ENCODE results near the gene TNPO1.
"Not testable (repeated sequence)": the region's sequence is repeated elsewhere in the genome, so short reads cannot be mapped to it uniquely, and the experiment has no call there.

Gene TNPO1

GRCh38 chr5:72816284-72817075 is at the start of gene TNPO1:
Gene TNPO1 (plus strand): TSS chr5:72816661. CDS start chr5:72816738, 77 bp downstream.
- peak; percentile 86 for DNase-seq (ENCODE audit: low spot score)

GRCh38 chr5:72767289-72768010 is 49.0 kb upstream of the TNPO1 start:
- no peak for DNase-seq (ENCODE audit: low spot score)

DNA sequence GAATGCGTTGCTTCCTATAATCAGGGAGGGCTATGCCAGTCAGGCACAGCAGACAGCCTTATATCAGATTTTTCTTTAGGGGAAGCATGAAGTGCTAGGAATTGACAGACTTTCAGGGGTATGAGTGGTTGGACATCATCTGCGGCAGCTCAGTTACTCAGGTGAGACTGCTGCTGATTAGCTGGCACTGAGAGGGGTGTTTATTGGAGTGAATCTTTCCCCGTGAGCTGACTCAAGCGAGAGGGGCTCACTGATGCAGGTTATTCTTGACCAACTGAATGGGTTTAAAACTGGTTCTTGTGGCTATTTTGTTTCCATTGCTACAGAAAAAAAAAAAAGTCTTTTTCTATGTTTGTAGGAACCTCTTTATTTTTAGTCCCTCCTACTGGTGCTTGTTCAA is 46.2 kb upstream of the TNPO1 start:
- no peak for DNase-seq (ENCODE audit: low spot score)

DNA sequence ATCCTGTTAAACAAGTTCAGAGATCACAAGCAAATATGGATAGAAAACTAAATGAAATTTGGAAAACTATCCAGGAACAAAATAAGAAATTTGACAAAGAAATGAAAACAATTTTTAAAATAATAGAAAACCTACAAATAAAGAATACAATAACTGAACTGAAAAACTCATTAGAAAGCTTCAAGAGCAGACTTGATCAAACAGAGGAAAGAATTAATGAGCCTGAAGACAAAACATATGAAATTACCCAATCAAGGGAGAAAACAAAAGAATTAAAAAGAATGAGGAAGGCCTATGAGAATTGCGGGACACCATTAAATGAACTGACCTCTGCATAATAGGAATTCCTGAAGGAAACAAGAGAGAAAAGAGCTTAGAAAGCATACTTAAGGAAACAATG is 39.8 kb upstream of the TNPO1 start:
- DNase-seq (ENCODE audit: low spot score) = no peak

DNA sequence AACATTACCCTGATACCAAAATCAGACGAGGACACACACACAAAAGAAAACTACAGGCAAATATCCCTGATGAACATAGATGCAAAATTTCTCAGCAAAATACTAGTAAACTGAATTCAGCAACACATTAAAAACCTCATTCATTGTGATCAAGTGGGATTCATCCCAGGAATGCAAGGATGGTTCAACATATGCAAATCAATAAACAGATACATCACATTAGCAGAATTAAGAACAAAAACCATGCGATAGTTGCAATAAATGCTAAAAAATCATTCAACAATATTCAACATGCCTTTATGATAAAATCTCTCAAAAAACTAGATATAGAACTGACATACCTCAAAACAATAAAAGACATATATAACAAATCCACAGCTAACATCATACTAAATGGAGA is 36.9 kb upstream of the TNPO1 start:
- DNase-seq (ENCODE audit: low spot score) = no peak

GRCh38 chr5:72783354-72783753 is 33.1 kb upstream of the TNPO1 start:
- no peak for DNase-seq (ENCODE audit: low spot score)

DNA sequence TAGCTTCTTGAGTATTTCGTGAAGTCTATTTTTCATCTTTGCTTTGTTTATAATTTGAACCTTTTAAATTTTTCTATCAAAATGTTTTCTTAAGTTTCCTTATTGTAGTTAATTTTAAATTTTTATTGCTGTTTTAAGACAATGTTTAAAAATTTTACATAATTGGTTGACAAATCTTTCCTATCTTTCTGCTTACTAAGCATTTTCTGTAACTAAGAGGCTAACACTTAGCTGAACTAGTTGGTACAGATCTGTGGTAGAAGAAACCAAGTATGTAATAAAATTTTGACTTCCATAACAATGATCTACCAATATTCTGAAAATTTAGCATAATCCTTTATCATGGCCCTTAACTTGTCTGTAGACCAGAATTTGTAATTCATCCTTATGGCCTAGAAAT is 32.3 kb upstream of the TNPO1 start:
- no peak for DNase-seq (ENCODE audit: low spot score)

DNA sequence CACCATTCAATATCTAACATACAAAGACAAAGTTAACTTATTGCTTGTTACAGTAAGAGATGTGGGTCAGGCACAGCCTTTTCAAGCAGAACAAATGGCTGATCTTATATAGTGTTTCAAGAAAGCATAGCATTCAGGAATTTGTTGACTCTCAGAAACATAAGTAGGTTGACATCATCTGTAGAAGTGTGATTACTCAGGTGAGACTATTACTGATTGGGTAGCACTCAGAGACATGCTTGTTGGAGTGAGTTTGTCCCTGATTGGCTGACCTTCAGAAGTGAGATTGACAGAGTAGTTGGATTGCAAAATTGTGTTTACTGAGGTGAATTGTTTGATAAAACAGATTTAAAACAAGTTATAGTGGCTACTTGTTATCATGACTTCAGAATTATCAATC is 30.7 kb upstream of the TNPO1 start:
- no peak for DNase-seq (ENCODE audit: low spot score)

DNA sequence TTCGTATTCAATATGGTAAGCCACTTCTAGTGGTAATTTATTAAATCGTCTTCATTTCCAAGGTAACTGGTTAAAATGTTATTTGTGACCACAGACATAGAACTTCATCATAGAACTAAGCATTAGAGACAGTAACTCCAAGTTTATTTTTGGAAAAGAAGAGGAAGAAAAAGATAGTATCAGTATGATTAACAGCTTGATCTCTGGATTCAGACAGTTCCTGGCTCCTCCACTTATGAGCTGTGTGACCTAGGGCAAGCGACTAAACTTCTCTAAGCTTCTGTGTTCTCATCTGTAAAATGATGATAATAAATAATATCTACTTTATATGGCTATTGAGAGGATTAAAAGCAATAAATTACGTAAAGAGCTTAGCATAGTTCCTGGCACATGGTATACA is 29.8 kb upstream of the TNPO1 start:
- no peak for DNase-seq (ENCODE audit: low spot score)

DNA sequence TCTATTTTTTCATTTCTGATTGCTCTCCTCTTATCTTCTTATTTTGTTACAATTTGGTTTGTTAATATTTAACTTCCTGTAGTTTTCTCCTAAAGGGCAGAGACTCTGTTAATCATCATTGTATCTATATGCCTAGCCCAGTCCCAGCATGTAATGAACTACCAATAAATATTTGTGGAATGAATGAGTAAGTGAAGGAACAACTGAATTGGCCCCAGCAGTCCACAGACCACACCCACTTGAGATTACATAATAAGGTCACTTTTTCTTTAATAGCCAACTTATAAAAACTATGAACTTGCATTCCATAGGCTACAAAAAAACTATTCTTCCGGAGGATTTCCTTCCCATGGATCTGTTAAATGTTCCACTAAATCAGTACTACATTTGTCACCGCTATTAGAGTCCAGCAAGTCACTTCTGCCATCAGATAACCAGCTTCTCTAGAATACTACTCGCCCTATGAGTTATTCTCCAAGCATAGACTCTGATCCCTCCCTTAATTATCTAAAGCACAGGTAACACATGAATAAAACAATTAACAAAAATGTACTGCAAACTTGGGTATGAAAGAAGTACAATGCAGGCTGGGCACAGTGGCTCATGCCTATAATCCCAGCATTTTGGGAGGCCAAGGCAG is 27.5 kb upstream of the TNPO1 start:
- no peak for DNase-seq (ENCODE audit: low spot score)

DNA sequence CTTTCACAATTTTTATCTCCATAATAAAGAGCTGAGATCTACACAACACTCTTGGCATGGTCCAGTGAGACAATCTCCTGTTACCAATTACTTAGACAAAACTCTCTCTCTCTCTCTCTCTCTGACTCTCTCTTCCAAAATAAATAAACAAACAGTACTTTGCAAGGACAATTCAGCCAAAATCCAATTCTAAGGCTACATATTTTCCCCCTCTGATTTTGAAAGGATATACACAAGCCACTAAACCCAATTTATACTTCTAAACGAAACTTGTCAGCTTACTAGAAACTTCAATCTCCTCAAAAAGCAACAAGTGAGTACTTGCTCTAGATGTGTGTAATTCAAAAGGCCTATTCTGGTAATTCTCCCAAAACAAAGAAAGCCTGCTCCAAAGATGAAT is 26.3 kb upstream of the TNPO1 start:
- no peak for DNase-seq (ENCODE audit: low spot score)

DNA sequence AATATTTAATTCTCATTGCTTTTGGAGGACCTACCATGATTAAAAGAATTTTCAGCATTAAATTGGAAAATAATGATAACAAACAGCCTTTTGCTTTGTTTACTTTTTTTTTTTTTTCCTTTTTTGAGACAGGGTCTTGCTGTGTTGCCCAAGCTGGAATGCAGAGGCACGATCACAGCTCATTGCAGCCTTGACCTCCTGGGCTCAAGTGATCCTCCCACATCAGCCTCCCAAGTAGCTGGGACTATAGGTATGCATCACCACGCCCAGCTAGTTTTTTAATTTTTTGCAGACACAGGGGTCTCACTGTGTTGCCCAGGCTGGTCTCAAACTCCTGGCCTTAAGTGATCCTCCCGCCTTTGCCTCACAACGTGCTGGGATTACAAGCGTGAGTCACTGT is 23.8 kb upstream of the TNPO1 start:
- DNase-seq (ENCODE audit: low spot score) = not testable (repeated sequence)

GRCh38 chr5:72796001-72796400 is 20.5 kb upstream of the TNPO1 start:
- no peak for DNase-seq (ENCODE audit: low spot score)

- DNase-seq (ENCODE audit: low spot score) = no peak
These were observed 16.7 kb upstream of the TNPO1 start for GRCh38 chr5:72799721-72800120.

DNA sequence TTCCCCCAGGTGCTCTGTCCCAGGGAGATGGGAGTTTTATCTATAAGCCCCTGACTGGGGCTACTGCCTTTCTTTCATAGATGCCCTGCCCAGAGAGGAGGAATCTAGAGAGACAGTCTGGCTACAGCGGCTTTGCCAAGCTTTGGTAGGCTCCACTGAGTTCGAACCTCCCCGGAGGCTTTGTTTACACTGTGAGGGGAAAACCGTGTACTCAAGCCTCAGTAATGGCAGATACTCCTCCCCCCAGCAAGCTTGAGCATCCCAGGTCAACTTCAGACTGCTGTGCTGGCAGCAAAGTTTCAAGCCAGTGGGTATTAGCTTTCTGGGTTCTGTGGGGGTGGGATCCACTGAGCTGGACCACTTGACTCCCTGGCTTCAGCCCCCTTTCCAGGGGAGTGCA is 7.8 kb upstream of the TNPO1 start:
- DNase-seq (ENCODE audit: low spot score) = not testable (repeated sequence)

GRCh38 chr5:72811849-72812248 is 4.6 kb upstream of the TNPO1 start:
- no peak for DNase-seq (ENCODE audit: low spot score)

DNA sequence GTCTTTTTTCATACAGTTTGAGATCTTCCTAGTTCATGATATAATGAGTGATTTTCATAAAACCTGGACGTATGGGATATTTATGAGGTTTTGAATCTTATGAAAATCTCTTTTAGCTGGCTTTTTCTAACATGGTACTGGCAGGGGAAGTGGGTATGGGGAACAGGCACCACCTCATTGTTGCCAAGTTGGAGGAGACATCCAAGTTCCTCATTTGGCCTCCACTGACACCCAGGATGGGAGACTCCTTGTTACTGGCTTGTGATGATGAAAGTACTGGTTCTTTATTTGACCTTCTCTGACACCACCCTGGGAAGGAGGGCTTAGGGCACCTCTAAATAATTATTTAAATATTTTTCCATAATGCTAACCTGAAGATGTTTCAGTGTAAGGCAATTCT is 4.0 kb upstream of the TNPO1 start:
- no peak for DNase-seq (ENCODE audit: low spot score)

GRCh38 chr5:72814104-72814503 is 2.4 kb upstream of the TNPO1 start:
- DNase-seq (ENCODE audit: low spot score) = no peak

GRCh38 chr5:72814864-72815263 is 1.6 kb upstream of the TNPO1 start:
- DNase-seq (ENCODE audit: low spot score) = no peak

GRCh38 chr5:72815580-72816283 is 729 bp upstream of the TNPO1 start:
- peak; percentile 20 for DNase-seq (ENCODE audit: low spot score)

GRCh38 chr5:72817076-72817481 is 618 bp downstream of the TNPO1 start:
- peak; percentile 57 for DNase-seq (ENCODE audit: low spot score)

- no peak for DNase-seq (ENCODE audit: low spot score)
These were observed 1.3 kb downstream of the TNPO1 start for GRCh38 chr5:72817671-72818266.
